Hepatocyte (in vitro differentiated cells): ENCODE measurements around the gene EOLA1.

Source experiments
- CTCF ChIP-seq: fragments of 200-600 bp; sonication (generic); IDR thresholded peaks from 2 replicates; pipeline ENCODE4 v1.5.1; 2016; ENCODE audit warnings: antibody characterized with exemption, mild to moderate bottlenecking; ENCODE audit not compliant: poor library complexity
- EZH2 ChIP-seq: fragments of 200-600 bp; sonication (generic); IDR thresholded peaks from 2 replicates; pipeline ENCODE4 v1.6.1; 2016; ENCODE audit warnings: antibody characterized with exemption, mild to moderate bottlenecking, borderline replicate concordance
- EZH2phosphoT487 ChIP-seq: fragments of 200-600 bp; sonication (generic); IDR thresholded peaks from one replicate; pipeline ENCODE4 v1.6.1; 2018; ENCODE audit warnings: antibody characterized with exemption, mild to moderate bottlenecking, low read depth, moderate library complexity; ENCODE audit not compliant: unreplicated experiment, severe bottlenecking

- TF ChIP-seq CTCF = no peak
- no peak for TF ChIP-seq EZH2
- TF ChIP-seq EZH2phosphoT487 = no peak
Observed at GRCh38 chrX:149517308-149517707, 23.5 kb upstream of the EOLA1 start.
